ENCODE data around the gene CACTIN.
"Not testable (repeated sequence)": the region's sequence is repeated elsewhere in the genome, so short reads cannot be mapped to it uniquely, and the experiment has no call there.

Gene CACTIN

GRCh38 chr19:3626473-3627350, at the start of gene CACTIN:
Gene CACTIN, minus strand, starts transcription at chr19:3626790. Its CDS starts 28 bp downstream, at chr19:3626762.
- peak; percentile 97 for DNase-seq

- no peak for DNase-seq
Measured at GRCh38 chr19:3674784-3675543, 48.4 kb upstream of the CACTIN start.

- DNase-seq = no peak
Measured at GRCh38 chr19:3673506-3674439, 47.2 kb upstream of the CACTIN start.

GRCh38 chr19:3672993-3673392, 46.4 kb upstream of the CACTIN start:
- no peak for DNase-seq

DNA sequence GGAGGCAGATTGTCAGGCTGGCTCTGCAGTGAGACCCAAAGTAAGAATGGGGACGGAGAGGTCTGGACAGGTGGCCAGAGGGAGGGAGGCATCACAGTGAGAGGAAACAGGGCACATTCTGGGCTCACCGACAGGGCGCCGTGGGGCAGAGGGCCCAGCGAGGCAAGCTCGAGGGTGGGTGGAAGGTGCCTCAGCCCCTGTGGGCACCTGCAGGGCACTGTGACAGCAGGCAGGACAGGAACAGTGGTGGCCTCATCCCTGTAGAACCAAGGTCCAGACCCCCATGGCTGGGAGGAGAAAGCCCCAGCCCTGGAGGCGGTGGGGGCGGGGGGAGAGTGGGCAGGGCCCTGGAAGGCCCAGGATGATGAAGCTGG, 46.0 kb upstream of the CACTIN start:
- no peak for DNase-seq

GRCh38 chr19:3671680-3672574, 45.3 kb upstream of the CACTIN start:
- DNase-seq = no peak

DNA sequence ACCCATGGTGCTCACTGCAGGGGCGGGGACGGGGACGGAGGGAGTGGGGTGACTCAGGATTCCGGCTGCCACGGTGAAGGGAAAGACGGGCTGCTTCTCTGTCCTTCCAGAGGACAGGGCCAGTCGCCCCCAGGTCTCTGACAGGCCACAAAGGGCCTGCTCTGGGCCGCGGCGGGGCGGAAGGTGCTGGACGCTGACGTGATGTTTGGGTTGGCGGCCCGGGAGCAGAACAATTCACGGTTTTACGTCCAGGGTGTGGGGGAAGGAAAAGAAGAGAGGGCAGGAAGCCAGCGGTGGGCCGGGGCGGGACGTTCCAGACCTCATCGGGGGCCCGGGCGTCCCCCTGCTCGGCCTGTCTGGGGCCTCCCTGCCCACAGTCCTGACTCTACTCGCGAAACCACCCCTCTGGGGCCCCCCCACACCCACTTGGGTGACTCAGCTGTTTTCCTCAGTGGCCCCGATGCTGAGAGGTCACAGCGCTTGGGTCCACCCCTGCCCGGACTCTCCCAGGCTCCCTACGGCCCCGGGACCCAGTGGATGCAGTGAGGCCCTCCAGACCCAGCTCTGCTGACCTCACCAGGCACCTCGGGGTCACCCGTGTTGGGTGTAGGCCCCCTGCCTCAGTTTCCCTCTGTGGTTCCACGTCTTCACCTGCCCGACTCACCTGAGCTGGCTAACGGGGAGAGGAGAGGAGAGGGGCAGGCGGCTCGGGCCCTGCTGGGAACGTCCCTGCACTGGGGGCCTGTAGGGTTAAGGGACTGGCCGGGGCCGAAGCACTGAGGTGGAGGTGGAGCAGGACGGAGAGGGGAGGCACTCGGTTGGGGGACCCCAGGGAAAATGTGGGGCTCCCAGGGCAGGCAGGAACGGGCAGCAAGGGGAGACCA, 44.4 kb upstream of the CACTIN start:
- DNase-seq = no peak

GRCh38 chr19:3669947-3670795, 43.6 kb upstream of the CACTIN start:
- no peak for DNase-seq

DNA sequence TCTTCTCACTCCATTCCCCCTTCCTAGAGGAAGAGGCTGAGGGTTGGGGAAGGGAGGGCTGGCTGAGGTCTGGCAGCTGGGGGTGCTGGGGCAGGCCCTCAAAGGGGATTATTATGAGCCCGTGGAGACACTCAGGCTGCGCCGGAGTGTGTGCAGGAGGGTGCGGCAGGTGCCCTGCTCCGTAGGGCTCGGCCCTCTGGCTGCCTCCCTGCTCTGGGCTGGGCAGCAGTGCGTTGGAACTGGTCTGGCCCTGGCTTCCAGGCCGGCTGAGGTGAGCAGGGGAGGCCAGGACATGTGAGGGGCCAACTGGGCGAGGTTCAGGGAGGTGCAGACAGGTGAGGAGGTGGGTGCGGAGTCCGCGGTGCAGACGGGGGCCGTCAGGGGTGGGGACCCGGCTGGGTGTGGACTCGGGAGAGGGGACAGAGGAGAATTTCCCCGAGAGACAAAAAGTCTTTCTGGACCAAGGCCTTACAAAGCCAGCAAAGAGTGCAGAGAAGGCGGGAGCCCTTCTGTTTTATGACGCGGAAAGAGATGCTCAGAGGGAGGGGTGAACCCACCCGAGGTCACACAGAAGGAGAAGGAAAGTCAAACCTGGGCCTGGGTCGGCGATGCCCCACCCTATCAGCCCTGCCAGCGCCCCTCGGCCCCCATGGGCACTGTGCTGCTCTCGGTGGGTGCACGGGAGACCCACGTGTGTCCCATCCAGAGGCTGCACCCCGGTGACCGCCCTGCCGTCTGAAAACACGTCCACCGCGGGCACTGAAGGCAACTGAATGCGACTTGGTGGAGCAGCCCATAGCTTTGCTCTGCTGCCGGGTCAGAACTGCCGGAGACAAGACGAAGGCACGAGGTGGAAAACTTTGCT, 42.7 kb upstream of the CACTIN start:
- no peak for DNase-seq

- no peak for DNase-seq
Measured at GRCh38 chr19:3668331-3669081, 41.9 kb upstream of the CACTIN start.

DNA sequence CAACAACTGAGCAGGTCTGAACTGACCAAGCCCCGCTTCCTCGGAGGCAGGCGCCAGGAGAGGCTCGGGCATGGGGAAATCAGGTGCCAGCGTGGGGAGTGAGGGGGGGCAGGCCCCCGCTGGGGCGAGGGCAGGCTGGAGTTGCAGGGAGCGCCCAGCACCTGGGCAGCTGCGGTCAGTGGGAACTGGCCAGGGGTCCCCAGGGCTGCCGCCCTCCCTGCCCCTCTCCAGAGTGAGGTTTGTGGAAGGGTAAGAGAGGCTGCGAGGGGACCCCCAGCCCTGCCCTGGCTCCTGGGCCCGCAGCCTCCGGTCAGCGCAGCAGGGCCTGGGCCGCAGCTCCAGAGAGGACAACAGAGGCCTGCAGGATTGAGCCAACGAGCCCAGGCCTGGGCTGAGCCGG, 41.2 kb upstream of the CACTIN start:
- no peak for DNase-seq

GRCh38 chr19:3667037-3667638, 40.5 kb upstream of the CACTIN start:
- no peak for DNase-seq

GRCh38 chr19:3666545-3666856, 39.9 kb upstream of the CACTIN start:
- not testable (repeated sequence) for DNase-seq

- peak; percentile 27 for DNase-seq
Measured at GRCh38 chr19:3665681-3666544, 39.3 kb upstream of the CACTIN start.

GRCh38 chr19:3664879-3665642, 38.5 kb upstream of the CACTIN start:
- no peak for DNase-seq

DNA sequence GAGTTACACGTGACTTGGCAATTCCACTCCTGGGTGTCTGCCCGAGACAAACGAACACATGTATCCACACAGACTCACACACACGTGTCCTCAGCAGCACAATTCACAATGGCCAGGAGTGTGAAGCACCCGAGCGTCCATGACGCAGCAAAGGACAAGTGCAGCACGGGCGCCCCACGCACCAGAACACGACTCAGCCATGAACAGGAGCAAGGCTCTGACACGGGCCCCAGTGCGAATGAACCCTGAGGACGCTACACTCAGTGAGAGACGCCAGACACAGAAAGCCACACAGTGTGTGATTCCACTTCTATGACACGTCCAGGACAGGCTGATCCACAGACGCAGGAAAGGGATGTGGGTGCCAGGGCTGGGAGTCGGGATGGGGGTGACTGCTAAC, 37.2 kb upstream of the CACTIN start:
- no peak for DNase-seq

Measured in NK-92 treated with Interleukin-12 subunit alpha and Interleukin-12 subunit beta, amount 100 ng/mL, for 24 hours (cell line).